ENCODE results near the gene ASTN2.

- TF ChIP-seq, protein P1, sequence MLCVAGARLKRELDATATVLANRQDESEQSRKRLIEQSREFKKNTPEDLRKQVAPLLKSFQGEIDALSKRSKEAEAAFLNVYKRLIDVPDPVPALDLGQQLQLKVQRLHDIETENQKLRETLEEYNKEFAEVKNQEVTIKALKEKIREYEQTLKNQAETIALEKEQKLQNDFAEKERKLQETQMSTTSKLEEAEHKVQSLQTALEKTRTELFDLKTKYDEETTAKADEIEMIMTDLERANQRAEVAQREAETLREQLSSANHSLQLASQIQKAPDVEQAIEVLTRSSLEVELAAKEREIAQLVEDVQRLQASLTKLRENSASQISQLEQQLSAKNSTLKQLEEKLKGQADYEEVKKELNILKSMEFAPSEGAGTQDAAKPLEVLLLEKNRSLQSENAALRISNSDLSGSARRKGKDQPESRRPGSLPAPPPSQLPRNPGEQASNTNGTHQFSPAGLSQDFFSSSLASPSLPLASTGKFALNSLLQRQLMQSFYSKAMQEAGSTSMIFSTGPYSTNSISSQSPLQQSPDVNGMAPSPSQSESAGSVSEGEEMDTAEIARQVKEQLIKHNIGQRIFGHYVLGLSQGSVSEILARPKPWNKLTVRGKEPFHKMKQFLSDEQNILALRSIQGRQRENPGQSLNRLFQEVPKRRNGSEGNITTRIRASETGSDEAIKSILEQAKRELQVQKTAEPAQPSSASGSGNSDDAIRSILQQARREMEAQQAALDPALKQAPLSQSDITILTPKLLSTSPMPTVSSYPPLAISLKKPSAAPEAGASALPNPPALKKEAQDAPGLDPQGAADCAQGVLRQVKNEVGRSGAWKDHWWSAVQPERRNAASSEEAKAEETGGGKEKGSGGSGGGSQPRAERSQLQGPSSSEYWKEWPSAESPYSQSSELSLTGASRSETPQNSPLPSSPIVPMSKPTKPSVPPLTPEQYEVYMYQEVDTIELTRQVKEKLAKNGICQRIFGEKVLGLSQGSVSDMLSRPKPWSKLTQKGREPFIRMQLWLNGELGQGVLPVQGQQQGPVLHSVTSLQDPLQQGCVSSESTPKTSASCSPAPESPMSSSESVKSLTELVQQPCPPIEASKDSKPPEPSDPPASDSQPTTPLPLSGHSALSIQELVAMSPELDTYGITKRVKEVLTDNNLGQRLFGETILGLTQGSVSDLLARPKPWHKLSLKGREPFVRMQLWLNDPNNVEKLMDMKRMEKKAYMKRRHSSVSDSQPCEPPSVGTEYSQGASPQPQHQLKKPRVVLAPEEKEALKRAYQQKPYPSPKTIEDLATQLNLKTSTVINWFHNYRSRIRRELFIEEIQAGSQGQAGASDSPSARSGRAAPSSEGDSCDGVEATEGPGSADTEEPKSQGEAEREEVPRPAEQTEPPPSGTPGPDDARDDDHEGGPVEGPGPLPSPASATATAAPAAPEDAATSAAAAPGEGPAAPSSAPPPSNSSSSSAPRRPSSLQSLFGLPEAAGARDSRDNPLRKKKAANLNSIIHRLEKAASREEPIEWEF (IDR thresholded peaks at IDR 0.05; ENCODE audit: insufficient replicate concordance, low read depth, low read length): no peak
- TF ChIP-seq MTA3 (IDR thresholded peaks at IDR 0.05; ENCODE audit: borderline replicate concordance, low read length): no peak
- TF ChIP-seq GATAD2B (conservative IDR thresholded peaks at IDR 0.05; ENCODE audit: low read depth): no peak
- no peak for TF ChIP-seq SRF (IDR thresholded peaks at IDR 0.05; ENCODE audit: low read depth in 2 of 2, low read length in 2 of 2)
- no peak for TF ChIP-seq SKIL (IDR thresholded peaks at IDR 0.05; ENCODE audit: low read depth, poor library complexity, severe bottlenecking)
- TF ChIP-seq EGR1 (IDR thresholded peaks at IDR 0.05; ENCODE audit: borderline replicate concordance in 1 of 2, low read depth in 2 of 2, low read length in 2 of 2): no peak
- TF ChIP-seq, protein P2, sequence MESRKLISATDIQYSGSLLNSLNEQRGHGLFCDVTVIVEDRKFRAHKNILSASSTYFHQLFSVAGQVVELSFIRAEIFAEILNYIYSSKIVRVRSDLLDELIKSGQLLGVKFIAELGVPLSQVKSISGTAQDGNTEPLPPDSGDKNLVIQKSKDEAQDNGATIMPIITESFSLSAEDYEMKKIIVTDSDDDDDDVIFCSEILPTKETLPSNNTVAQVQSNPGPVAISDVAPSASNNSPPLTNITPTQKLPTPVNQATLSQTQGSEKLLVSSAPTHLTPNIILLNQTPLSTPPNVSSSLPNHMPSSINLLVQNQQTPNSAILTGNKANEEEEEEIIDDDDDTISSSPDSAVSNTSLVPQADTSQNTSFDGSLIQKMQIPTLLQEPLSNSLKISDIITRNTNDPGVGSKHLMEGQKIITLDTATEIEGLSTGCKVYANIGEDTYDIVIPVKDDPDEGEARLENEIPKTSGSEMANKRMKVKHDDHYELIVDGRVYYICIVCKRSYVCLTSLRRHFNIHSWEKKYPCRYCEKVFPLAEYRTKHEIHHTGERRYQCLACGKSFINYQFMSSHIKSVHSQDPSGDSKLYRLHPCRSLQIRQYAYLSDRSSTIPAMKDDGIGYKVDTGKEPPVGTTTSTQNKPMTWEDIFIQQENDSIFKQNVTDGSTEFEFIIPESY (IDR thresholded peaks at IDR 0.05): no peak
These were observed 871.0 kb downstream of the ASTN2 start for GRCh38 chr9:116543731-116544400.
